ENCODE data around the gene TRPM2. TPM values are rescaled to one million over a fixed set of nuclear protein-coding genes. Genes with fewer than 3 reads are reported as not detected.

The TRPM2 gene
- total RNA-seq, 2 donors from 2014 or later = 1.6 to 2.7 TPM

DNA sequence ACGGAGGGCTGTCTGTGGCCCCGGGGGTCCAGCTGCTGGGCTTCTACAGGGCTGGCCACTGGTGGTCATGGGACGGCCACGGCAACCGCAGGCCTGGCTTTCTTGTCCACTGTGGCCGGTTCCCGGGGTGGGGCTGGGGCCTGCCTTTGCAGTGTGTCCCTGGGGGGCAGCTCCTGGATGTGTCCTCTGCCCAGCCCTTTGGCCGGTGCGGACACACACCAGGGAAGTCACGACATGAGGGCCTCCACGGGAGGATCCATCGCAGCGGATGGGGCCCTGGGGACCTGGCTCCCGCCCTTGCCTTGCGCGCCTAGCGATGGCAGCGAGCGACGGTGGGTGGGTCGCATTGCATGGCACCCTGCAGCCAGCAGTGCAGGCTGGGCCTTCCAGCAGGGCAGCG is 35.5 kb upstream of the TRPM2 start:
- no peak for DNase-seq (ENCODE audit: low spot score)
- intact Hi-C loops (cut with DNase I) = no loop called here
- no peak for TF ChIP-seq POLR2AphosphoS5 (IDR thresholded peaks at IDR 0.05)
- H3K27ac ChIP-seq = no peak overlapping the region
- H3K4me3 ChIP-seq = no peak overlapping the region
- no peaks in the 10 kb centered on the region for H3K9me3 ChIP-seq
- 95% methylated on average over 17 of the region's 22 CpGs for WGBS
- peaks cover 18 to 19% of the 10 kb centered on the region in 2 donors for H3K36me3 ChIP-seq
- no peaks in the 10 kb centered on the region for H3K27me3 ChIP-seq (replicated peaks; ENCODE audit: insufficient read depth)
- H3K4me1 ChIP-seq (replicated peaks) = no peaks in the 10 kb centered on the region

DNA sequence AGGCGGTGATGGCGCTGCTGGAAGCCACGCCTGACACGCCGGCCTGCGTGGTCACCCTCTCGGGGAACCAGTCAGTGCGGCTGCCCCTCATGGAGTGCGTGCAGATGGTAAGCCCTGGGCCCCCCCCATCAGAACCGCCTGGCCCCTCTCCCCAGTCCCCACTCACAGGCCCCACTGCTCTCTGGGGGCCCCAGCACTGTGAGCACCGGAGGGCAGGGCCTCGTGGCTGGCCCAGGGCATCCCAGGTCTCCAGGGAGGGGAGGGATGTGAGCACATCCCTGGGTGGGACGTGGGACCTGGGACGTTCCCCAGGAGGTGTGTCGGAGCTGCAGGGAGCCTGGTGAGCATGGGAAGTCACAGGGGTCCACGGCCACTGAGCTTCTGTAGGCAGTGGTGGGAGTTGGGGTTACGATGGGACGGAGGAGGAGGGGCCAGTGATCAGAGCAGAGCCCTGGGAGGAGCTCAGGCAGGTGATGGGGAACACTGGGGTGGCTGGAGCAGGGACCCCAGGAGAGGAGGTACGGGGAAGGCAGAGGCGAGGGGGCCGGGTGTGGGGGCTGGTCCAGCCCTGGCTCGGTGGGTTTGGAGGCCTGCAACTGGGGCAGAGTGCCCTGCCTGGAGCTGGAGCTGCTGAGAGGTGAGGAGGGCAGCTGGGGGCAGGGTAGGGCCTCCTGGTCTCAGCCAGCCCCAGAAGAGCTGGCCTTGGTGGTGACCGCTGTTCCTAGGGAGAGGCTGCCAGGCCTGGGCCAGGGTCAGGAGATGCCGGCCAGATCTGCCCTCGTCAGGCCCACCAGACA is 34.7 kb upstream of the TRPM2 start:
- intact Hi-C loops (cut with DNase I) = no loop called here
- Histone ChIP-seq H3K4me1 (replicated peaks) (no peaks in the 10 kb centered on the region), H3K4me3 (no peak overlapping the region), H3K27ac (no peak overlapping the region), H3K27me3 (replicated peaks; ENCODE audit: insufficient read depth) (no peaks in the 10 kb centered on the region), H3K9me3 (no peaks in the 10 kb centered on the region), H3K36me3 (peaks cover 10 to 18% of the 10 kb centered on the region in 2 donors)
- TF ChIP-seq POLR2AphosphoS5 (IDR thresholded peaks at IDR 0.05) = no peak
- TF ChIP-seq, protein P1, sequence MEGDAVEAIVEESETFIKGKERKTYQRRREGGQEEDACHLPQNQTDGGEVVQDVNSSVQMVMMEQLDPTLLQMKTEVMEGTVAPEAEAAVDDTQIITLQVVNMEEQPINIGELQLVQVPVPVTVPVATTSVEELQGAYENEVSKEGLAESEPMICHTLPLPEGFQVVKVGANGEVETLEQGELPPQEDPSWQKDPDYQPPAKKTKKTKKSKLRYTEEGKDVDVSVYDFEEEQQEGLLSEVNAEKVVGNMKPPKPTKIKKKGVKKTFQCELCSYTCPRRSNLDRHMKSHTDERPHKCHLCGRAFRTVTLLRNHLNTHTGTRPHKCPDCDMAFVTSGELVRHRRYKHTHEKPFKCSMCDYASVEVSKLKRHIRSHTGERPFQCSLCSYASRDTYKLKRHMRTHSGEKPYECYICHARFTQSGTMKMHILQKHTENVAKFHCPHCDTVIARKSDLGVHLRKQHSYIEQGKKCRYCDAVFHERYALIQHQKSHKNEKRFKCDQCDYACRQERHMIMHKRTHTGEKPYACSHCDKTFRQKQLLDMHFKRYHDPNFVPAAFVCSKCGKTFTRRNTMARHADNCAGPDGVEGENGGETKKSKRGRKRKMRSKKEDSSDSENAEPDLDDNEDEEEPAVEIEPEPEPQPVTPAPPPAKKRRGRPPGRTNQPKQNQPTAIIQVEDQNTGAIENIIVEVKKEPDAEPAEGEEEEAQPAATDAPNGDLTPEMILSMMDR (IDR thresholded peaks at IDR 0.05) = no peak
- no peak for TF ChIP-seq POLR2A (IDR thresholded peaks at IDR 0.05)
- WGBS = 91% methylated on average over 25 of the region's 25 CpGs
- no peak for DNase-seq (ENCODE audit: low spot score)

DNA sequence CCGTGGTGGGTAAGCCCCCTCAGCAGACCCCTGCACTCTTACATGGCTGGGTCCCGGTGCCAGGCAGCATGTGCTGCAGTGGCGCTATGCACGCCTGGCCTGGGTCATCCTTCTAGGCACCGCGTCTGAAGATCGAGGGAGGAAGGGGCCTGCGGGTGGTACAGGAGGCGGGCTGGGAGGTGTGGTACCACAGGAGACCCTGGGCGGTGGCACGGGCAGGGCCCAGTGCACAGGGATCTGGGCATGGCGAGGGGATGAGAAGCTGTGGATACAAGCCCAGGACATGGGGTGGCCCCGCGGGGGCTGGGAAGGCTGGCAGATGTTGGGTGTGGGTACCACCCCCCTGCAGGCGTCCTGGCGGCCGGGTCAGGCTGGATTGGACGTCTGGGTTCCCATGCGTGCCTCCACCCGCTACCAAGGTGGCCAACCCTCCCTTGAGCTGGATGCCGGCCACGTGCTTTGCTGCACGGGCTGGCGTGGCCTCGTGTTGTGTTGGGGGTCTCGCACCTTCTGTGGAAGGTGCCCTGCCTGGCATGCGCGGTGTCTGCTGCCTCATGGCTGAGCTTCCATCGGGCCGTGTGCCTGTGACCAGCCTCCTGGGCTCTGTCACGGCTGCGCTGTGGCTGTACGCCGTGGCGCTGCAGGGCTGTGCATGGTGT is 33.9 kb upstream of the TRPM2 start:
- no peak overlapping the region for H3K27ac ChIP-seq
- intact Hi-C loops (cut with DNase I) = no loop called here
- H3K27me3 ChIP-seq (replicated peaks; ENCODE audit: insufficient read depth) = no peaks in the 10 kb centered on the region
- DNase-seq (ENCODE audit: low spot score) = no peak
- WGBS = 93% methylated on average over 35 of the region's 35 CpGs
- H3K9me3 ChIP-seq = no peaks in the 10 kb centered on the region
- no peaks in the 10 kb centered on the region for H3K4me1 ChIP-seq (replicated peaks)
- TF ChIP-seq POLR2AphosphoS5 (IDR thresholded peaks at IDR 0.05) = no peak
- no peak for TF ChIP-seq POLR2A (IDR thresholded peaks at IDR 0.05)
- TF ChIP-seq, protein P1 (IDR thresholded peaks at IDR 0.05) = no peak
- no peak overlapping the region for H3K4me3 ChIP-seq
- peaks cover 8 to 14% of the 10 kb centered on the region in 2 donors for H3K36me3 ChIP-seq

DNA sequence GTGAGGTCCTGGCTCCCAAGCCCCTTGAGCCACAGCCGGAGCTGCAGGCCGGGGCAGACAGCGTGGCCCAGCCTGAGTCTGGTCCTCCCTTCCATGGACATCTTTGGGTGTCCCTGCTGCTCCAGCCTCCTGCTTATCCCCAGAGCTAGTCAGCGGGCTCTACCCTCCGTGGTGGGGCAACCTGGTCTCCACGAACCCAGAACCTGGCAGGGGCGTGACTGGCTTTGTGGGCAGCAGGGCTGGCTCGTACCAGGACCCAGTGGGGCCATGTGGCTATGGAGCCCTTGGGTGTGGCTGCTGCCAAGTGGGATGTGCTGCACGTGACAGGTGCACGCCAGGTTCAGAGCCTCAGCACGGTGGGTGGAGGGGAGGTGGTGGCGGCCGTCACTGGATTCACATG is 32.6 kb upstream of the TRPM2 start:
- Histone ChIP-seq H3K4me3 (no peak overlapping the region), H3K36me3 (peaks cover 8 to 14% of the 10 kb centered on the region in 2 donors), H3K4me1 (replicated peaks) (no peaks in the 10 kb centered on the region), H3K27me3 (replicated peaks; ENCODE audit: insufficient read depth) (no peaks in the 10 kb centered on the region), H3K27ac (no peak overlapping the region), H3K9me3 (no peaks in the 10 kb centered on the region)
- no peak for DNase-seq (ENCODE audit: low spot score)
- WGBS = 93% methylated on average over 13 of the region's 13 CpGs
- intact Hi-C loops (cut with DNase I) = no loop called here
- TF ChIP-seq POLR2A (IDR thresholded peaks at IDR 0.05) = no peak
- TF ChIP-seq POLR2AphosphoS5 (IDR thresholded peaks at IDR 0.05) = no peak

DNA sequence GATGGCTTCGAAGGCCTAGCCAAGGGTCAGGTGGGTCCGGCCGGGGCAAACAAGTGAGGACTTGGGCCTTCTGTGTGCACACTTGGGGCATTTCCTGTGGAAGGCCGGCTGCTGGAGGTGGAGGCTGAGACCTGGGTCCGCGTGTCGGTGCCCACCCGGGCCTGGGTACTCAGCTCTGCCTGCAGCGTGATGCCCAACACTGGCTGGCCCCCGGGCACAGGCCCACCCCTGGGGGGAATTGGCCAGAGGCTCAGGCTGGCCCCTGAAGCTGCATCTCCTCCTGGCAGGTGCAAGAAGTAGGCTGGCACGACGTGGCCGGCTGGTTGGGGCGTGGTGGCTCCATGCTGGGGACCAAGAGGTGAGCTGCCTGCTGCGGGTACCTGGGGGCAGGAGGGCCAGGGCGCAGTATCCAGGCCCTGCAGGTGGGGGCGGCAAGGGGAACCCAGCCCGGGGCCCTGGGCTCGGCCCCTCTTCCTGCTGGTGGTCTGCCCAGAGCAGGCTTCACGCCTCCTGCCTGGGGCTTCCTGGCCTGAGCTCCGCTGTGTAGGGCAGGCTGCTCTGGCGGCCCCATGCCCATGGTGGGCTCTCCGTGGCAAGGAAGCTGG is 31.5 kb upstream of the TRPM2 start:
- H3K4me3 ChIP-seq = no peak overlapping the region
- no peak for TF ChIP-seq POLR2A (IDR thresholded peaks at IDR 0.05)
- TF ChIP-seq POLR2AphosphoS5 (IDR thresholded peaks at IDR 0.05) = no peak
- WGBS = 93% methylated on average over 13 of the region's 23 CpGs
- H3K9me3 ChIP-seq = no peaks in the 10 kb centered on the region
- H3K4me1 ChIP-seq (replicated peaks) = no peaks in the 10 kb centered on the region
- DNase-seq (ENCODE audit: low spot score) = no peak
- no peaks in the 10 kb centered on the region for H3K27me3 ChIP-seq (replicated peaks; ENCODE audit: insufficient read depth)
- no peak overlapping the region for H3K27ac ChIP-seq
- H3K36me3 ChIP-seq = peaks cover 8 to 14% of the 10 kb centered on the region in 2 donors
- intact Hi-C loops (cut with DNase I) = no loop called here

DNA sequence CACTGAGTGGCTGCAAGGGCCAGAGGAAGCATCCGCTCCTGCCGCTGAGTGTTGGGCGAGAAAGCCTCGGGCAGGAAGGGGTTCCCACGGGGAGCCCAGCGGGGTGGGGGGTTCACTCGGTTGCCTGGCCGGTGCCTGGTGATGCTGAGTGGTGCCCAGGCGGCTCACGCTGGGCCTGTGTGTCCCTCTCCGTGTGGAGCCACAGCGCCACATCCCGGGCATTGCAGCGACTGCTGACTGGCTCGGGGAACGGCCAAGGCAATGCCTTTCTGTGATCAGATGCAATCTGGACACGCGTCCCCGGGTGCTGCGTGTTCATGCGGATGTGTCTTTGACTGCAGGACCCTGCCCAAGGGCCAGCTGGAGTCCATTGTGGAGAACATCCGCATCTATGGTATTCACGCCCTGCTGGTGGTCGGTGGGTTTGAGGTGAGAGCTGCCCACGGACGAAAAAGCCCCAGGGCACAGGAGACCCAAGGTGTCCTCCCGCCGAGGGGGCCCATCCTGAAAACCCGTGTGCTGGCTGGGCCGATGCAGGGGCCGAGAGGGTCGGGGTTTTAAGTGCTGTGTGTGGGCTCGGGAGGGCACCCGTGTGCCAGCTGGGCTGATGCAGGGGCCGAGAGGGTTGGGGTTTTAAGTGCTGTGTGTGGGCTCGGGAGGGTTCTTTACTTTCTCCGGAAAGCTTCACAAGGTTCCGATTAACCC is 30.6 kb upstream of the TRPM2 start:
- DNase-seq (ENCODE audit: low spot score) = no peak
- no peak overlapping the region for H3K27ac ChIP-seq
- WGBS = 88% methylated on average over 38 of the region's 38 CpGs
- no peaks in the 10 kb centered on the region for H3K4me1 ChIP-seq (replicated peaks)
- intact Hi-C loops (cut with DNase I) = no loop called here
- no peak for TF ChIP-seq POLR2AphosphoS5 (IDR thresholded peaks at IDR 0.05)
- TF ChIP-seq, protein P1 (IDR thresholded peaks at IDR 0.05) = no peak
- no peak for TF ChIP-seq POLR2A (IDR thresholded peaks at IDR 0.05)
- H3K27me3 ChIP-seq (replicated peaks; ENCODE audit: insufficient read depth) = no peaks in the 10 kb centered on the region
- no peaks in the 10 kb centered on the region for H3K9me3 ChIP-seq
- no peak overlapping the region for H3K4me3 ChIP-seq
- peaks cover 8 to 14% of the 10 kb centered on the region in 2 donors for H3K36me3 ChIP-seq

Measured in prostate gland (tissue), 2 donors.